Measurements from ENCODE around the gene DOC2B.
"Not testable (repeated sequence)": the region's sequence is repeated elsewhere in the genome, so short reads cannot be mapped to it uniquely, and the experiment has no call there.

The DOC2B gene

GRCh38 chr17:187130-187529 is 5.7 kb upstream of the DOC2B start:
- DNase-seq = no peak

GRCh38 chr17:185445-186138 is 4.1 kb upstream of the DOC2B start:
- DNase-seq = no peak

- no peak for DNase-seq
Observed at GRCh38 chr17:183021-183420, 1.6 kb upstream of the DOC2B start.

- DNase-seq = no peak
Observed at GRCh38 chr17:182050-182751, 751 bp upstream of the DOC2B start.

- DNase-seq = no peak
Observed at GRCh38 chr17:180381-181244, 837 bp downstream of the DOC2B start.

GRCh38 chr17:179781-180380 is 1.6 kb downstream of the DOC2B start:
- DNase-seq = no peak

GRCh38 chr17:179066-179432 is 2.4 kb downstream of the DOC2B start:
- no peak for DNase-seq

GRCh38 chr17:178292-179065 is 3.0 kb downstream of the DOC2B start:
- DNase-seq = no peak

GRCh38 chr17:177762-178161 is 3.7 kb downstream of the DOC2B start:
- no peak for DNase-seq

GRCh38 chr17:177155-177554 is 4.3 kb downstream of the DOC2B start:
- no peak for DNase-seq

GRCh38 chr17:173166-173911 is 8.1 kb downstream of the DOC2B start:
- DNase-seq = no peak

GRCh38 chr17:172401-172800 is 9.0 kb downstream of the DOC2B start:
- DNase-seq = no peak

- no peak for DNase-seq
Observed at GRCh38 chr17:171871-172270, 9.6 kb downstream of the DOC2B start.

- DNase-seq = no peak
Observed at GRCh38 chr17:170130-170670, 11.2 kb downstream of the DOC2B start.

- not testable (repeated sequence) for DNase-seq
Observed at GRCh38 chr17:168614-169013, 12.8 kb downstream of the DOC2B start.

- no peak for DNase-seq
Observed at GRCh38 chr17:165939-166338, 15.5 kb downstream of the DOC2B start.

GRCh38 chr17:164303-165235 is 16.9 kb downstream of the DOC2B start:
- DNase-seq = peak; percentile 80

GRCh38 chr17:163514-164098 is 17.8 kb downstream of the DOC2B start:
- DNase-seq = no peak

- no peak for DNase-seq
Observed at GRCh38 chr17:162689-163088, 18.8 kb downstream of the DOC2B start.

- DNase-seq = no peak
Observed at GRCh38 chr17:161481-161880, 20.0 kb downstream of the DOC2B start.
